ENCODE measurements around the gene GPC4. TPM values are rescaled to one million over a fixed set of nuclear protein-coding genes. Genes with fewer than 3 reads are reported as not detected.
A peak's percentile ranks its signal among the peaks of the same experiment; 100 is the strongest.

Gene GPC4
- total RNA-seq, 4 donors from 2014 or later, result 7.8 to 15.7 (median 12.7) TPM

DNA sequence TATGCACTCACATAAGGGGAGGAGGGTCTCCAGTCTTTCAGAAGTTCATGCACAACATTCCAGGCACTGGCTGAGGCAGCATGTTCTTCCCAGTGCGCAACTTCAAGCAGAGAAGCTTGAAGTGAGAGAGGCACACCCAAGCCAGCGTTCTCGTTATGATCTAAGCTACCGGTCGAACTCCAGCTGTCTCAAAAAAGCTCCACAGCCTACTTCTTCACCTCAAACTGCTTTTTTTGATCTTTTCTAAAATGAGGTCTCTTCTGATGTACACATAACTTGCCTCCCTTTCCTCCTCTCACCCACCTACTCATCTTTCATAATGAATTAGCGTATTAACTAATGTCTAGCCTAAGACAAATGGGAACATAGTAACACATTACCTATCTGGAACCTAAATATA, 25.3 kb downstream of the GPC4 start:
- Histone ChIP-seq H3K4me1 (peaks cover 0 to 31% (median 12%) of the 10 kb centered on the region in 4 donors), H3K27me3 (no peaks in the 10 kb centered on the region), H3K36me3 (no peaks in the 10 kb centered on the region), H3K4me3 (no peak overlapping the region), H3K27ac (peak overlapping the region in 2 of 4 donors; percentile 19 to 22), H3K9me3 (no peaks in the 10 kb centered on the region)
- intact Hi-C loops (cut with DNase I; ENCODE audit: low total_unique reads), result no loop called here
- no peak for DNase-seq
- TF ChIP-seq POLR2A (IDR thresholded peaks at IDR 0.05) (no peak), EP300 (IDR thresholded peaks at IDR 0.05; ENCODE audit: low read depth) (no peak), POLR2AphosphoS5 (IDR thresholded peaks at IDR 0.05) (no peak)
- TF ChIP-seq, protein P1, sequence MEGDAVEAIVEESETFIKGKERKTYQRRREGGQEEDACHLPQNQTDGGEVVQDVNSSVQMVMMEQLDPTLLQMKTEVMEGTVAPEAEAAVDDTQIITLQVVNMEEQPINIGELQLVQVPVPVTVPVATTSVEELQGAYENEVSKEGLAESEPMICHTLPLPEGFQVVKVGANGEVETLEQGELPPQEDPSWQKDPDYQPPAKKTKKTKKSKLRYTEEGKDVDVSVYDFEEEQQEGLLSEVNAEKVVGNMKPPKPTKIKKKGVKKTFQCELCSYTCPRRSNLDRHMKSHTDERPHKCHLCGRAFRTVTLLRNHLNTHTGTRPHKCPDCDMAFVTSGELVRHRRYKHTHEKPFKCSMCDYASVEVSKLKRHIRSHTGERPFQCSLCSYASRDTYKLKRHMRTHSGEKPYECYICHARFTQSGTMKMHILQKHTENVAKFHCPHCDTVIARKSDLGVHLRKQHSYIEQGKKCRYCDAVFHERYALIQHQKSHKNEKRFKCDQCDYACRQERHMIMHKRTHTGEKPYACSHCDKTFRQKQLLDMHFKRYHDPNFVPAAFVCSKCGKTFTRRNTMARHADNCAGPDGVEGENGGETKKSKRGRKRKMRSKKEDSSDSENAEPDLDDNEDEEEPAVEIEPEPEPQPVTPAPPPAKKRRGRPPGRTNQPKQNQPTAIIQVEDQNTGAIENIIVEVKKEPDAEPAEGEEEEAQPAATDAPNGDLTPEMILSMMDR (IDR thresholded peaks at IDR 0.05), result no peak
- in situ Hi-C loops (cut with MboI; ENCODE audit: low pct_ligation_motif_present in 1 of 4, low pct_unique_long_range_greater_than_20kb in 1 of 4, low sequenced_read_pairs in 3 of 4), result no loop called here
- 30 to 54% methylated on average over 2 to 6 of the region's 6 CpGs for WGBS, 2 donors (ENCODE audit: low coverage in 1 of 2)

DNA sequence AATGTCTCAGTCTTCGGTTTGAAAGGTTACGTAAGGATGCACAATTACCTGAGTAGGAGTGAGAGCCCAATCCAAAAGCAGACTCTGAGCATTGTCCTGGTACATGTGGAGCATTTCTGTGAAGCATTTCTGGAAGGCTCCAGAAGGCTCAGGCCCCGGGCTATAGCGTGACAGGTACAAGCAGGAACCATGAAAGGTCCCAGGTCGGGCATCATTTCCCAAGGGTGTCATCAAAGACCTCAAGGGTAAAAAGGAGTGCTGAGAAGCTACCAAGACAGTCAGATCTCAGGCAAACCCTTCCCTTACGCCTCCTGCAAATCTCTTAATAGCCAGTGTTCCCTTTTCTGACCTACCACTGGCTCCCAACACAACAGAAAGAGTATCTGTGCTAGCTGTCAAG, 30.8 kb downstream of the GPC4 start:
- Histone ChIP-seq H3K36me3 (no peaks in the 10 kb centered on the region), H3K27ac (no peak overlapping the region), H3K4me3 (no peak overlapping the region), H3K27me3 (no peaks in the 10 kb centered on the region), H3K9me3 (no peaks in the 10 kb centered on the region), H3K4me1 (peaks cover 0 to 14% (median 0%) of the 10 kb centered on the region in 4 donors)
- intact Hi-C loops (cut with DNase I; ENCODE audit: low total_unique reads) (no loop called here), in situ Hi-C loops (cut with MboI; ENCODE audit: low pct_ligation_motif_present in 1 of 4, low pct_unique_long_range_greater_than_20kb in 1 of 4, low sequenced_read_pairs in 3 of 4) (no loop called here)
- DNase-seq, result no peak
- TF ChIP-seq POLR2A (IDR thresholded peaks at IDR 0.05), result no peak
- TF ChIP-seq, protein P1 (IDR thresholded peaks at IDR 0.05), result no peak
- no peak for TF ChIP-seq POLR2AphosphoS5 (IDR thresholded peaks at IDR 0.05)
- no peak for TF ChIP-seq EP300 (IDR thresholded peaks at IDR 0.05; ENCODE audit: low read depth)
- 57 to 65% methylated on average over 2 to 6 of the region's 6 CpGs for WGBS, 2 donors (ENCODE audit: low coverage in 1 of 2)

DNA sequence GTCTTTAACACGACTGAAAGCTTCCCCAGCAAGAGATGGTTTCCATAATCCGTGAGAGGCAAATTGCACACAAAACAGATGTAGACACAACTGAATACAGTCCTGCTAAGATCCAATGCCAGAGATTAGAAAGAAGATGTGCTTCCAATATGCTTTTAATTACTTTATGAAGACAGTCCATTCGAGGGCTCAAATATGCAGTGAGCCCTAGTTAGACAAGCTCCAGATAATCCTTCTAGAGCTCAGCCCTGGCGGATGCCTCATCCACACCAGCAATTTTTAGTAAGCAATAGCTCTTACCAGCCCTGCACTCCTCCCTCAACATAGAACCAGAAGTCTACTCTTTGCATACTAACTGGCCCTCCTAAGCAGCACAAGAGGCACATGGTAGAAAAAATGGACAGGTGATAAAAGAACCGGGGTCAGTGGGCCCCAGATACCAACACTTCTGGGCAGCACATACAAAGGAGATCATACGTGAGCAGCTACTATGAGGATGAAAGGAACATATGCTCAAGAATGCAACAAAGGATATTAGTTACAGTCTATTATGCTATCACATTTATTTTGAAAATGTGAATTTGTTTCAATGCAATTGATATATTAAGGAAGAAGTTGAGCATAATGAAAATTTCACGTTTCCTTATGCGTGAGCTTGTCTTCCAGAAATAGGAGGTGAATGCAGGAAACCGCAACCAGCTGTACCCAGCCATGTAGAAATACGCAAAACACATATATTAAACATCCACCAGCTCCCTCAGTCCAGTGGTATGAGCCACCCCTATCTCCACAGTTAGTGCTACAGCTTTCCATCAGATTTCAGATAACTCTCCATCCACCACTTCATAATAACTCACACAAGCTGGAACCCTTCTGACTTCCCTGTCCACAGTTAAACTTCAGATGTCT, 34.3 kb downstream of the GPC4 start:
- TF ChIP-seq, protein P1 (IDR thresholded peaks at IDR 0.05), result no peak
- TF ChIP-seq POLR2AphosphoS5 (IDR thresholded peaks at IDR 0.05) (no peak), EP300 (IDR thresholded peaks at IDR 0.05; ENCODE audit: low read depth) (no peak), POLR2A (IDR thresholded peaks at IDR 0.05) (no peak)
- DNase-seq, result no peak
- WGBS, 2 donors (ENCODE audit: low coverage in 1 of 2), result 70 to 72% methylated on average over 5 to 10 of the region's 10 CpGs
- no peak overlapping the region for H3K27ac ChIP-seq
- peaks cover 2 to 20% (median 10%) of the 10 kb centered on the region in 4 donors for H3K4me1 ChIP-seq
- no peaks in the 10 kb centered on the region for H3K27me3 ChIP-seq
- in situ Hi-C loops (cut with MboI; ENCODE audit: low pct_ligation_motif_present in 1 of 4, low pct_unique_long_range_greater_than_20kb in 1 of 4, low sequenced_read_pairs in 3 of 4) (no loop called here), intact Hi-C loops (cut with DNase I; ENCODE audit: low total_unique reads) (no loop called here)
- no peaks in the 10 kb centered on the region for H3K36me3 ChIP-seq
- H3K9me3 ChIP-seq, result no peaks in the 10 kb centered on the region
- no peak overlapping the region for H3K4me3 ChIP-seq

DNA sequence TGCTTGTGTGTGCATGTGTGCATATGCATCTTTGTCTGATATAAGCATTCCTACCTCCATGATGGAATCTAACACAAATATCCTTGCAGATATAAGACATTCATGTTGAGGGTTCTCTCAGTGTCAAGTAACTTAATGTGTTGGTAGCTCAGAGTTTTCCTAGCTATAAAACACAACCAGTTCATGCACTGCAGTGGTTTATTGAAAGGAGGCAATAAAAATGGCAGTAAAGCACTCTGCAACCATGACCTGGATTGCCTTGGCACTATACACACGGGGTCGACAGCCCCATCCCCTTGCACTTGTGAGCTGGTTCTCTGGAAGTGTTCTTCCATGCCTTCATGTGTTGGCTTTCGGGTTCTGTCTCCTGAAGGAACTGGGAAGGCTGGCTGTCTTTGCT, 38.9 kb downstream of the GPC4 start:
- no peak overlapping the region for H3K4me3 ChIP-seq
- H3K27ac ChIP-seq, result peak overlapping the region; percentile 38 to 61 (median 56)
- in situ Hi-C loops (cut with MboI; ENCODE audit: low pct_ligation_motif_present in 1 of 4, low pct_unique_long_range_greater_than_20kb in 1 of 4, low sequenced_read_pairs in 3 of 4), result no loop called here
- 51% methylated on average over 3 of the region's 3 CpGs; no CpG with 5 or more reads in 1 of the 2 donors for WGBS, 2 donors (ENCODE audit: low coverage in 1 of 2)
- intact Hi-C loops (cut with DNase I; ENCODE audit: low total_unique reads), result no loop called here
- peaks cover 2 to 34% (median 12%) of the 10 kb centered on the region in 4 donors for H3K4me1 ChIP-seq
- no peaks in the 10 kb centered on the region for H3K36me3 ChIP-seq
- no peaks in the 10 kb centered on the region for H3K9me3 ChIP-seq
- DNase-seq, result no peak
- no peaks in the 10 kb centered on the region for H3K27me3 ChIP-seq
- TF ChIP-seq POLR2AphosphoS5 (IDR thresholded peaks at IDR 0.05) (no peak), EP300 (IDR thresholded peaks at IDR 0.05; ENCODE audit: low read depth) (no peak), POLR2A (IDR thresholded peaks at IDR 0.05) (no peak)
- TF ChIP-seq, protein P1 (IDR thresholded peaks at IDR 0.05), result no peak
